ENCODE results near the gene TNIP1.

The TNIP1 gene

GRCh38 chr5:151016700-151017099, 64.1 kb downstream of the TNIP1 start:
- DNase-seq (ENCODE audit: low read depth, low spot score): no peak
- Histone ChIP-seq H3K4me1 (ENCODE audit: insufficient read depth, insufficient read length) (peaks cover 4% of the 10 kb centered on the region), H3K4me3 (ENCODE audit: insufficient read length, low read depth) (no peak overlapping the region), H3K9ac (ENCODE audit: insufficient read length, low read depth) (no peak overlapping the region), H3K27me3 (ENCODE audit: insufficient read depth, insufficient read length) (peaks cover 24% of the 10 kb centered on the region), H3K9me3 (ENCODE audit: insufficient read depth, low read length) (no peaks in the 10 kb centered on the region), H3K36me3 (ENCODE audit: insufficient read depth, insufficient read length, low read length) (no peaks in the 10 kb centered on the region)
- TF ChIP-seq ZNF274 (IDR thresholded peaks at IDR 0.05; ENCODE audit: low read depth, low read length): no peak
- TF ChIP-seq SUZ12 (IDR thresholded peaks at IDR 0.05; ENCODE audit: extremely low read depth, insufficient read depth, insufficient read length): no peak
- no peak for TF ChIP-seq YY1 (IDR thresholded peaks at IDR 0.05; ENCODE audit: insufficient read depth, insufficient read length)

GRCh38 chr5:151015974-151016587, 64.8 kb downstream of the TNIP1 start:
- no peak overlapping the region for H3K4me3 ChIP-seq (ENCODE audit: insufficient read length, low read depth)
- no peak for TF ChIP-seq YY1 (IDR thresholded peaks at IDR 0.05; ENCODE audit: insufficient read depth, insufficient read length)
- no peak for TF ChIP-seq SUZ12 (IDR thresholded peaks at IDR 0.05; ENCODE audit: extremely low read depth, insufficient read depth, insufficient read length)
- no peak for TF ChIP-seq ZNF274 (IDR thresholded peaks at IDR 0.05; ENCODE audit: low read depth, low read length)
- H3K36me3 ChIP-seq (ENCODE audit: insufficient read depth, insufficient read length, low read length): no peaks in the 10 kb centered on the region
- H3K4me1 ChIP-seq (ENCODE audit: insufficient read depth, insufficient read length): peaks cover 3% of the 10 kb centered on the region
- H3K27me3 ChIP-seq (ENCODE audit: insufficient read depth, insufficient read length): peaks cover 18% of the 10 kb centered on the region
- no peaks in the 10 kb centered on the region for H3K9me3 ChIP-seq (ENCODE audit: insufficient read depth, low read length)
- no peak for DNase-seq (ENCODE audit: low read depth, low spot score)
- H3K9ac ChIP-seq (ENCODE audit: insufficient read length, low read depth): no peak overlapping the region

- H3K9ac ChIP-seq (ENCODE audit: insufficient read length, low read depth): no peak overlapping the region
- peaks cover 11% of the 10 kb centered on the region for H3K27me3 ChIP-seq (ENCODE audit: insufficient read depth, insufficient read length)
- H3K4me3 ChIP-seq (ENCODE audit: insufficient read length, low read depth): no peak overlapping the region
- DNase-seq (ENCODE audit: low read depth, low spot score): no peak
- H3K4me1 ChIP-seq (ENCODE audit: insufficient read depth, insufficient read length): no peaks in the 10 kb centered on the region
- H3K9me3 ChIP-seq (ENCODE audit: insufficient read depth, low read length): no peaks in the 10 kb centered on the region
- H3K36me3 ChIP-seq (ENCODE audit: insufficient read depth, insufficient read length, low read length): no peaks in the 10 kb centered on the region
- TF ChIP-seq ZNF274 (IDR thresholded peaks at IDR 0.05; ENCODE audit: low read depth, low read length): no peak
- no peak for TF ChIP-seq SUZ12 (IDR thresholded peaks at IDR 0.05; ENCODE audit: extremely low read depth, insufficient read depth, insufficient read length)
- TF ChIP-seq YY1 (IDR thresholded peaks at IDR 0.05; ENCODE audit: insufficient read depth, insufficient read length): no peak
Observed at GRCh38 chr5:151014680-151015343, 66.0 kb downstream of the TNIP1 start.

- TF ChIP-seq SUZ12 (IDR thresholded peaks at IDR 0.05; ENCODE audit: extremely low read depth, insufficient read depth, insufficient read length) (no peak), ZNF274 (IDR thresholded peaks at IDR 0.05; ENCODE audit: low read depth, low read length) (no peak), YY1 (IDR thresholded peaks at IDR 0.05; ENCODE audit: insufficient read depth, insufficient read length) (no peak)
Observed at GRCh38 chr5:151012862-151013261, 68.0 kb downstream of the TNIP1 start.

GRCh38 chr5:151008906-151009305, 71.9 kb downstream of the TNIP1 start:
- no peak overlapping the region for H3K9ac ChIP-seq (ENCODE audit: insufficient read length, low read depth)
- H3K36me3 ChIP-seq (ENCODE audit: insufficient read depth, insufficient read length, low read length): no peaks in the 10 kb centered on the region
- no peaks in the 10 kb centered on the region for H3K4me1 ChIP-seq (ENCODE audit: insufficient read depth, insufficient read length)
- no peaks in the 10 kb centered on the region for H3K27me3 ChIP-seq (ENCODE audit: insufficient read depth, insufficient read length)
- no peak for TF ChIP-seq ZNF274 (IDR thresholded peaks at IDR 0.05; ENCODE audit: low read depth, low read length)
- TF ChIP-seq YY1 (IDR thresholded peaks at IDR 0.05; ENCODE audit: insufficient read depth, insufficient read length): no peak
- TF ChIP-seq SUZ12 (IDR thresholded peaks at IDR 0.05; ENCODE audit: extremely low read depth, insufficient read depth, insufficient read length): no peak
- no peak for DNase-seq (ENCODE audit: low read depth, low spot score)
- no peaks in the 10 kb centered on the region for H3K9me3 ChIP-seq (ENCODE audit: insufficient read depth, low read length)
- no peak overlapping the region for H3K4me3 ChIP-seq (ENCODE audit: insufficient read length, low read depth)

More at GRCh38 chr5:151012862-151013261, 68.0 kb downstream of the TNIP1 start:
- Histone ChIP-seq H3K4me1 (ENCODE audit: insufficient read depth, insufficient read length) (no peaks in the 10 kb centered on the region), H3K27me3 (ENCODE audit: insufficient read depth, insufficient read length) (no peaks in the 10 kb centered on the region), H3K9me3 (ENCODE audit: insufficient read depth, low read length) (no peaks in the 10 kb centered on the region), H3K9ac (ENCODE audit: insufficient read length, low read depth) (no peak overlapping the region), H3K36me3 (ENCODE audit: insufficient read depth, insufficient read length, low read length) (no peaks in the 10 kb centered on the region), H3K4me3 (ENCODE audit: insufficient read length, low read depth) (no peak overlapping the region)
- DNase-seq (ENCODE audit: low read depth, low spot score): no peak

- DNase-seq (ENCODE audit: low read depth, low spot score): no peak
- H3K27me3 ChIP-seq (ENCODE audit: insufficient read depth, insufficient read length): no peaks in the 10 kb centered on the region
- H3K4me1 ChIP-seq (ENCODE audit: insufficient read depth, insufficient read length): no peaks in the 10 kb centered on the region
- H3K9ac ChIP-seq (ENCODE audit: insufficient read length, low read depth): no peak overlapping the region
- TF ChIP-seq YY1 (IDR thresholded peaks at IDR 0.05; ENCODE audit: insufficient read depth, insufficient read length) (no peak), SUZ12 (IDR thresholded peaks at IDR 0.05; ENCODE audit: extremely low read depth, insufficient read depth, insufficient read length) (no peak), ZNF274 (IDR thresholded peaks at IDR 0.05; ENCODE audit: low read depth, low read length) (no peak)
- H3K4me3 ChIP-seq (ENCODE audit: insufficient read length, low read depth): no peak overlapping the region
- H3K9me3 ChIP-seq (ENCODE audit: insufficient read depth, low read length): no peaks in the 10 kb centered on the region
- no peaks in the 10 kb centered on the region for H3K36me3 ChIP-seq (ENCODE audit: insufficient read depth, insufficient read length, low read length)
Observed at GRCh38 chr5:151008210-151008491, 72.7 kb downstream of the TNIP1 start.

- no peak overlapping the region for H3K9ac ChIP-seq (ENCODE audit: insufficient read length, low read depth)
- no peak for TF ChIP-seq YY1 (IDR thresholded peaks at IDR 0.05; ENCODE audit: insufficient read depth, insufficient read length)
- TF ChIP-seq SUZ12 (IDR thresholded peaks at IDR 0.05; ENCODE audit: extremely low read depth, insufficient read depth, insufficient read length): no peak
- no peak for TF ChIP-seq ZNF274 (IDR thresholded peaks at IDR 0.05; ENCODE audit: low read depth, low read length)
- peaks cover 1% of the 10 kb centered on the region for H3K4me1 ChIP-seq (ENCODE audit: insufficient read depth, insufficient read length)
- H3K9me3 ChIP-seq (ENCODE audit: insufficient read depth, low read length): no peaks in the 10 kb centered on the region
- H3K27me3 ChIP-seq (ENCODE audit: insufficient read depth, insufficient read length): no peaks in the 10 kb centered on the region
- H3K36me3 ChIP-seq (ENCODE audit: insufficient read depth, insufficient read length, low read length): no peaks in the 10 kb centered on the region
- DNase-seq (ENCODE audit: low read depth, low spot score): no peak
- H3K4me3 ChIP-seq (ENCODE audit: insufficient read length, low read depth): no peak overlapping the region
Observed at GRCh38 chr5:151007430-151008209, 73.2 kb downstream of the TNIP1 start.
